GM10248 (cell line): ENCODE measurements around the gene SARNP.
A peak's percentile ranks its signal among the peaks of the same experiment; 100 is the strongest.

Experiments used
- CTCF ChIA-PET: fragments of 300-600 bp; sonication (Branson Sonifier 250); formaldehyde crosslinking; extraction: SDS; loops from one replicate; lab custom pipeline; 2021; ENCODE audit warnings: antibody characterized with exemption; lab: Yijun Ruan, JAX
- POLR2A ChIA-PET: fragments of 350-650 bp; sonication (Branson Sonifier 250); formaldehyde crosslinking; extraction: SDS; loops from one replicate; lab custom pipeline; 2020; ENCODE audit warnings: antibody characterized with exemption; lab: Yijun Ruan, JAX
- DNase-seq: peaks from one replicate; pipeline ENCODE4 v3.0.0; 2012; ENCODE audit errors: extremely low spot score
- TF ChIP-seq, protein P1 (sequence below): IDR thresholded peaks from 2 replicates; pipeline ENCODE4 v1.5.1; 2012; ENCODE audit warnings: mild to moderate bottlenecking, low read depth; ENCODE audit errors: extremely low read depth, missing control alignments, control extremely low read depth

The SARNP gene

DNA sequence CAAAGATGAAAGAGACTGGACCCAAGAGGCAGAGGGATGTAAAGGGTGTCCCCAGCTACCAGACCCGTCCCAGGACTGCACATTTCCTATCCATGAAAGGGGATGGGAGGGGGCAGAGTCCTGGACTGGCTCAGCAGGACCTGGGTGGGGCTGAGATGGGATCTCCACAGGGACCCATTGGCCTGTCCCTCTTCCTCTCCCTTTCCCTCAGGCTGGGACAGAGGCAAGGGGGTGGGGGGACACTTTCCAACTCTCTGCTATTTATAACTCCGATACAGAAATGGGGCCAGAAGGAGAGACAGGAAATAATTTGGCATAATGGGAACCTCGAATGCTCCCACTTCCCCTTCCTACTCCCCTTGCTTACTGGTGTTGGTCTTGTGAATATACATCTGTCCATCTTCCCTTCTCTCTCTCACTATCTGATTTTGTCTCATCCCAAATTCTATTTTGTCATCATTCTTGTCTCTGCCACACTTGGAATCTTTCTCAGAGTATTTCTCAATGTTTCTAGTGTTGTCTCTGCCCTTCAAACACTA is 108.8 kb downstream of the SARNP start:
- ChIA-PET POLR2A (no interaction called here), CTCF (no interaction called here)
- TF ChIP-seq, protein P1, sequence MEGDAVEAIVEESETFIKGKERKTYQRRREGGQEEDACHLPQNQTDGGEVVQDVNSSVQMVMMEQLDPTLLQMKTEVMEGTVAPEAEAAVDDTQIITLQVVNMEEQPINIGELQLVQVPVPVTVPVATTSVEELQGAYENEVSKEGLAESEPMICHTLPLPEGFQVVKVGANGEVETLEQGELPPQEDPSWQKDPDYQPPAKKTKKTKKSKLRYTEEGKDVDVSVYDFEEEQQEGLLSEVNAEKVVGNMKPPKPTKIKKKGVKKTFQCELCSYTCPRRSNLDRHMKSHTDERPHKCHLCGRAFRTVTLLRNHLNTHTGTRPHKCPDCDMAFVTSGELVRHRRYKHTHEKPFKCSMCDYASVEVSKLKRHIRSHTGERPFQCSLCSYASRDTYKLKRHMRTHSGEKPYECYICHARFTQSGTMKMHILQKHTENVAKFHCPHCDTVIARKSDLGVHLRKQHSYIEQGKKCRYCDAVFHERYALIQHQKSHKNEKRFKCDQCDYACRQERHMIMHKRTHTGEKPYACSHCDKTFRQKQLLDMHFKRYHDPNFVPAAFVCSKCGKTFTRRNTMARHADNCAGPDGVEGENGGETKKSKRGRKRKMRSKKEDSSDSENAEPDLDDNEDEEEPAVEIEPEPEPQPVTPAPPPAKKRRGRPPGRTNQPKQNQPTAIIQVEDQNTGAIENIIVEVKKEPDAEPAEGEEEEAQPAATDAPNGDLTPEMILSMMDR: no peak
- no peak for DNase-seq

DNA sequence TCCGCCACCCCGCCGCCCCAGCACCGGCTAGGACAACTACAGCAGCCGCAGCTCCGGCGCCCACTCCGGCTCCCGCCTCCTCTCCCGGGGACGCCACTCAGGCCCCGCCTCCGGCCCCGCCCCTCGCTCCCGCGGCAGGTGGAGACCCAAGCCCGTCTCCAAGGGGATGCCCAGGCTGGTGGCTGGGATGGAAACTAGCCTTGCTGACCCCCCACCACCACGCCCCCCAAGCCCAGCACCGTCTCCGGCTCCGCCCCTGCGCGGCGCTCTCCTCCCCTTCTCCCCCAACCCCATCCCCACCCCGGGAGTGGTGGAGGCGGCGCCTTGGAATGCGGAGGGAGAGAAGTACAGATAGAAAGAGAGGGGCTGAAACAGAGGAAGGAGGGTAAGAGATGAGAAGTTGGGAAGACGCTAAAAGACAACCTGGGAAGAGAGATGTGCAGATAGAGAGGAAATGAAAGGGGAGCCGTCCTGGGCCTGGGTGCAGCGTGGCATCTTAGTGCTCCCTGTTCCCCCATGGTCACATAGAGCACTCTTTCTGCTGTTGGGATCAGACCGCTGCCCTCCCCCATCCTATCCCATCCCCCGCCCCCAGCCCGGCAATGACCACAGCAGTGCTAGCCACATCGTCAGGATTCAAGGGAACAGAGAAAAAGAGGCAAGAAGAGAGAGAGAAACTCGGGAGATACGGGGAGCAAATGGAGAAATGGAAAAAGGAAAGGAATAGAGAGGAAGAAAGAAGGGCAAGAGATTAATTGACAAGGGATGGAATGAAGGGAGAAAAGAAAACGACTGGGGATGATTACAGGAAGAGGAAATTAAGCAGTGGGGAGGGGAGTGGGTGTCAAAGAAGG is 109.5 kb downstream of the SARNP start, which contains the start of gene ITGA7:
Gene ITGA7 (minus strand): TSS at position 64 of the 854 bp plus-strand sequence. CDS start 222 bp downstream, outside the sequence.
- TF ChIP-seq, protein P1: no peak
- peak; percentile 81 for DNase-seq
- POLR2A ChIA-PET: interaction anchor here (0.6 kb wide), 1 partner anchor 336 kb away, joined by 6 read pairs; no protein-coding TSS in a partner anchor
- CTCF ChIA-PET: interaction anchor here (1.6 to 2.1 kb wide), 2 partner anchors 17 to 31 kb away, joined by 3 to 5 read pairs; no protein-coding TSS in a partner anchor
